Right atrium auricular region (tissue), 2 donors: Measurements from ENCODE around the gene SIRT7. TPM values are rescaled to one million over a fixed set of nuclear protein-coding genes. Genes with fewer than 3 reads are reported as not detected.

Experiments
- DNase-seq: peaks from one replicate; pipeline ENCODE4 v3.0.0-alpha.2; 2019; ENCODE audit warnings: low spot score
- H3K27ac ChIP-seq, 2 donors: fragments of 200-600 bp; sonication (generic); 1 replicate in 1 of 2; 2 replicates in 1 of 2; pipeline ENCODE4 v1.5.1; 2016 to 2019
- H3K27me3 ChIP-seq, 2 donors: fragments of 200-600 bp; sonication (generic); one replicate each; pipeline versions ENCODE4 v1.5.1 to v1.6.0; 2017 to 2019
- H3K36me3 ChIP-seq: fragments of 200-600 bp; sonication (generic); one replicate; pipeline ENCODE4 v1.5.1; 2016
- H3K4me1 ChIP-seq, 2 donors: fragments of 200-600 bp; sonication (generic); one replicate each; pipeline versions ENCODE4 v1.5.1 to v1.6.0; 2017 to 2019
- H3K4me3 ChIP-seq, 2 donors: fragments of 200-600 bp; sonication (generic); 1 replicate in 1 of 2; 2 replicates in 1 of 2; pipeline ENCODE4 v1.5.1; 2017 to 2019; ENCODE audit warnings: mild to moderate bottlenecking in 1 of 2, moderate library complexity in 1 of 2
- H3K9me3 ChIP-seq, 2 donors: fragments of 200-600 bp; sonication (generic); one replicate each; pipeline ENCODE4 v1.5.1; 2019
- total RNA-seq, 2 donors: library from RNA; depleted of rRNA; stranded (reverse); fragments of >200 nt; gene quantifications; one replicate each; pipeline ENCODE4 v1.1.0, GENCODE V29; 2016
- TF ChIP-seq, protein P1 (sequence below), 2 donors: fragments of 200-600 bp; sonication (generic); IDR thresholded peaks; one replicate each; pipeline ENCODE4 v1.5.1; 2019; ENCODE audit warnings: antibody characterized with exemption in 2 of 2

SIRT7 gene
- total RNA-seq, 2 donors from 2014 or later: 2.8 to 4.9 TPM

DNA sequence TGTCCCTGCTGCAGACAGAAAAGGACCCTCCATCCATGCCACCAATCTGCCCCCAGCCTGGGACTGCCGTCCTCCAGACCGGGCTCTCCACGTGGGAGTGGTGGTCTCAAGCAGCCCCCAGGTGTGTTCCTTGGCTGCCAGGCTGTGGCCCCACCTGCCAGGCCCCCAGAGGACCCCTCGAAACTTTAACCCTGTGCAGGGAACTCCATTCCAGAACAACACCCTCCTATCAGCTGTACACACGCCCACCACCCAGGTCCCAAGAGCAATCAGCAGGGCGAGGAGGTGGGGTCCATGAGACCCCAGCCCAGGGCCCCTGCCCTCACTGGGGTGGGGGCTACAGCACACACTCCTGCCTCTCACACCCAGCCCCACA is 17.7 kb upstream of the SIRT7 start:
- DNase-seq: no peak
- no peak overlapping the region for H3K27ac ChIP-seq
- peaks cover 0 to 29% of the 10 kb centered on the region in 2 donors for H3K4me1 ChIP-seq
- TF ChIP-seq, protein P1, sequence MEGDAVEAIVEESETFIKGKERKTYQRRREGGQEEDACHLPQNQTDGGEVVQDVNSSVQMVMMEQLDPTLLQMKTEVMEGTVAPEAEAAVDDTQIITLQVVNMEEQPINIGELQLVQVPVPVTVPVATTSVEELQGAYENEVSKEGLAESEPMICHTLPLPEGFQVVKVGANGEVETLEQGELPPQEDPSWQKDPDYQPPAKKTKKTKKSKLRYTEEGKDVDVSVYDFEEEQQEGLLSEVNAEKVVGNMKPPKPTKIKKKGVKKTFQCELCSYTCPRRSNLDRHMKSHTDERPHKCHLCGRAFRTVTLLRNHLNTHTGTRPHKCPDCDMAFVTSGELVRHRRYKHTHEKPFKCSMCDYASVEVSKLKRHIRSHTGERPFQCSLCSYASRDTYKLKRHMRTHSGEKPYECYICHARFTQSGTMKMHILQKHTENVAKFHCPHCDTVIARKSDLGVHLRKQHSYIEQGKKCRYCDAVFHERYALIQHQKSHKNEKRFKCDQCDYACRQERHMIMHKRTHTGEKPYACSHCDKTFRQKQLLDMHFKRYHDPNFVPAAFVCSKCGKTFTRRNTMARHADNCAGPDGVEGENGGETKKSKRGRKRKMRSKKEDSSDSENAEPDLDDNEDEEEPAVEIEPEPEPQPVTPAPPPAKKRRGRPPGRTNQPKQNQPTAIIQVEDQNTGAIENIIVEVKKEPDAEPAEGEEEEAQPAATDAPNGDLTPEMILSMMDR (IDR thresholded peaks at IDR 0.05): no peak
- no peaks in the 10 kb centered on the region for H3K36me3 ChIP-seq
- H3K4me3 ChIP-seq: no peak overlapping the region
- no peaks in the 10 kb centered on the region for H3K9me3 ChIP-seq
- H3K27me3 ChIP-seq: no peaks in the 10 kb centered on the region

DNA sequence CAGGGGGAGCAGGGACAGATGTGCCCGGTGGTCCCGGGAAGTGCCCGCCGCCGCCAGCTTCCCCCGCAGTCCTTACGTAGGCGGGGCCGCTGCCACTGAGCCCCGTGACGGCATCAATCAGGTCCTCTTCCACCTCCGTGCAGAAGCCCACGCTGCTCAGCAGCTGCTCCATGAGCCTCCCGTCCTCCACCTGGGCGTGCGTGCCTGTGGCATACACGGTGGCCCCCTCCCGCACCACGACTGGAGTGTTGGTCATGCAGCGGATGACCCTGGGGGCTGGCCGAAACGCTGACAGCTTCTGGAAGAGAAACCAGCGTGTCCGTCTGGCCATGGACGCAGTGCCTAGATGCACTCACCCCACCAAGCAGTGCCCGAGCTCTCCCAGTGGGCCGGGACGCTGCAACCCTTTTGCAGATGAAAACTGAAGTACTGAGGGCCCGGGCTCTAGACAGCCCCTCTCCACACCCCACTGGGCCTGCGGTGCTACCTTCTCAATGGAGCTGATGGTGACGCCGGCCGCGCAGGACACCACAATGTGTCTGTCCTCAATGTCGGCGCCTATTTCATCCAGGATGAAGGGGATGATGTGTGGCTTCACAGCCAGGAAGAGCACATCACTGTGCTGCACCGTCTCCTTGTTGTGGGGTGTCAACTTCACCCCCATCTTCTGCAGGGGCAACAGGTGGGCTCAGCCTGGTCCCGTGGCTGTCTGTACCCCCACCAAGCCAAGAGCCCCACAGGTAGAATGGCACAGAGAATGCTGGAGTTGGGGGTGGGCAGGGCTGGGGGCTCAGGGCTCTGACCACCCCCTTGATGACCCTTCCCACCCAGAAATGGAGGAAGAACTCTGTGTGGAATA is 17.1 kb upstream of the SIRT7 start:
- no peak for DNase-seq
- peaks cover 0 to 22% of the 10 kb centered on the region in 2 donors for H3K4me1 ChIP-seq
- H3K27ac ChIP-seq: no peak overlapping the region

DNA sequence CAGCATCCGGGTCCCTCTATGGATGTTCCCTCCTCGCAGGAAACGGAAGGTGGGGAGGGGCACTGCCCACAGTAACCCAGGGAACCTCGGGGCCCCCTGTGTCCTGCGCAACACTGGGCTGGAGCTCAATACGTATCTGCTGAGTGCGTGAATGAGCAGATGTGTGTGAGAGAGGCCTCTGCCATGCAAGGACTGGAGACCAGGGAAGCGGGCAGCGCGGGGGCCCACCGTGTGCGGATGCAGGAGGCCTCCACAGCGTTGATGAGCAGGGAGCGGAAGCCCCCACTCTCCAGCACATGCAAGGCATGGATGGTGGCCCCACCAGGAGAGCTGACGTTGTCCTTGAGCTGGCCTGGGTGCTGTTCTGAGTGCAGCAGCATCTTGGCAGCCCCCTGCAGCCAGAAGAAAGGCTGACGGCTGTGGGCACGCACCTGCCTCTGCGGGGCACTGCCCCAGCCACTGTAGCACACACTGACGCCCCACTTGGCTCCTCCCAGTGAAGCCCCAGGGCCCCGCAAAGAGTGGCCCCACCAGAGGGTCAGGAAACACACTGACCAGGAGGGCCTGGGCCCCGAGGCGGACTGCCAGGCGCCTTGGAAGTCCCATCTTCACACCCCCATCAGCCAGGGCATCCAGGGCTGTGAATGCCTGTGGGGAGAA is 16.3 kb upstream of the SIRT7 start:
- TF ChIP-seq, protein P1 (IDR thresholded peaks at IDR 0.05): no peak
- H3K4me1 ChIP-seq: peaks cover 0 to 17% of the 10 kb centered on the region in 2 donors
- no peak overlapping the region for H3K4me3 ChIP-seq
- no peak for DNase-seq
- H3K27ac ChIP-seq: no peak overlapping the region
- no peaks in the 10 kb centered on the region for H3K9me3 ChIP-seq
- no peaks in the 10 kb centered on the region for H3K36me3 ChIP-seq
- no peaks in the 10 kb centered on the region for H3K27me3 ChIP-seq

More for the DNA sequence above, 17.1 kb upstream of the SIRT7 start:
- TF ChIP-seq, protein P1 (IDR thresholded peaks at IDR 0.05): no peak
- no peaks in the 10 kb centered on the region for H3K36me3 ChIP-seq
- no peaks in the 10 kb centered on the region for H3K9me3 ChIP-seq
- H3K4me3 ChIP-seq: no peak overlapping the region
- H3K27me3 ChIP-seq: no peaks in the 10 kb centered on the region

DNA sequence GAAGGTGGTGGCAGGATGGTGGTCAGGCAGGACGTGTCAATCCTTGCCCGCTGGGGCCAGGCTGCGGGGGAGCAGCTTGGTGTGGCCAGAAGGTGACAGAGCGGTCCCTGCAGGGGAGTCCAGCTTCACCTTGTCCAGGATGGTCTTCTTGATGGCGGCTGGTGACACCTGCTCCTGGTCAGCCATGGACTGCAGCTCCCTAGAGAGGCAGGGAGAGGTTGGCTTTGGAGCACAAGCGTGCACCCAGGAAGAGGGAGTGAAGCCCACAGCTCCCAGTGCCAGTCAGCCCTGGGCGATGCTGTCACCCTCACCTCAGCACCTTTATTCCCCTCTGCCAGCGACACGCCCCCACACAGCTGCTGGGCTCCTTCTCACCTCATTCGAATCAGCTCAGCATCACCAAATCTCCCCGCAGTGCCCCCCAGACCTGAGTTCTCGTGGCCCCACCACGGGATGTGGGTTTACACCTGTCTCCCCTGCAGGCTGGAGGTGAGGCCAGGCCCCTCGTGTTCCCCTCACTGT is 15.3 kb upstream of the SIRT7 start:
- Histone ChIP-seq H3K9me3 (no peaks in the 10 kb centered on the region), H3K4me1 (peaks cover 0 to 24% of the 10 kb centered on the region in 2 donors), H3K27me3 (no peaks in the 10 kb centered on the region), H3K4me3 (no peak overlapping the region), H3K27ac (no peak overlapping the region), H3K36me3 (no peaks in the 10 kb centered on the region)
- TF ChIP-seq, protein P1 (IDR thresholded peaks at IDR 0.05): no peak
- DNase-seq: no peak

DNA sequence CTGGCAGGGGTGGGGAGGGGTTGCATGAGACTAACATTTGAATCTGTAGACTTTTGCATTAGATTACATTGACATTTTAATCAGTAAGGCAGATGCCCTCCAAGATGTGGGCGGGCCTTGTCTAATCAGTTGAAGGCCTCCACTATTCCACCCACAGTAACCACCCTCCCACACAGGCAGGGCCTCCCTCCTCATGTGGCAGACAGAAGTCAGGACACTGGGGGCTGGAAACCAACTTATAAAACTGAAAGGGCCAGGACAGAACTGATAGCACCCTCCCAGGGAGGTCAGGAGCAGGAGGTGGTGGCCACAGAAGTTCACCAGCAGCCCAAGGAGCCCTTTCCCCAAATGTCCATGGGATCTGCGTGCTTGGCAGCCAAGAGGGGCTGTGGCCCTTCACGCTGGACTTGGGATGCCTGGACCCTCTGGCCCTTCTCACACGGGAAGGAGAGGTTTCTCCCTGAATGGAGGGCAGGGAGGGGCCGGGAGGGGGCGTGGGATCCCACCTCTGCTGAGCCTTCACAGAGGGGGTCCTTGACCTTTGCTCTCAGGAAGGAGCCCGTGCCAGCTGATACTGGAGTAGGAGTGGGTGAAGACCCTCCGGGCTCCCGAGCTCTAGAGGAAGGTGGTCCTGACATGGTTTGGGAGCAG is 14.5 kb upstream of the SIRT7 start:
- no peak for DNase-seq
- H3K9me3 ChIP-seq: no peaks in the 10 kb centered on the region
- H3K27ac ChIP-seq: no peak overlapping the region
- H3K36me3 ChIP-seq: no peaks in the 10 kb centered on the region
- H3K27me3 ChIP-seq: no peaks in the 10 kb centered on the region
- TF ChIP-seq, protein P1 (IDR thresholded peaks at IDR 0.05): no peak
- H3K4me3 ChIP-seq: no peak overlapping the region
- peaks cover 0 to 23% of the 10 kb centered on the region in 2 donors for H3K4me1 ChIP-seq
